Right hindlimb (tissue), 1 donor: ENCODE measurements around the gene COL26A1.
"Not testable (repeated sequence)": the region's sequence is repeated elsewhere in the genome, so short reads cannot be mapped to it uniquely, and the experiment has no call there.

Experiments used
- DNase-seq: peaks from one replicate; pipeline ENCODE4 v3.0.0-alpha.2; 2018

The COL26A1 gene

GRCh38 chr7:101555269-101555920 is 192.7 kb downstream of the COL26A1 start:
- no peak for DNase-seq

GRCh38 chr7:101555921-101556275 is 193.2 kb downstream of the COL26A1 start:
- no peak for DNase-seq

GRCh38 chr7:101556453-101556968 is 193.8 kb downstream of the COL26A1 start:
- DNase-seq, result no peak

- no peak for DNase-seq
Observed at GRCh38 chr7:101557421-101557820, 194.7 kb downstream of the COL26A1 start.

- no peak for DNase-seq
Observed at GRCh38 chr7:101557978-101558741, 195.5 kb downstream of the COL26A1 start.

GRCh38 chr7:101558742-101559325 is 196.2 kb downstream of the COL26A1 start:
- no peak for DNase-seq

GRCh38 chr7:101559586-101559985 is 196.9 kb downstream of the COL26A1 start:
- no peak for DNase-seq

GRCh38 chr7:101560021-101560420 is 197.3 kb downstream of the COL26A1 start:
- DNase-seq, result not testable (repeated sequence)

GRCh38 chr7:101560856-101561255 is 198.2 kb downstream of the COL26A1 start:
- no peak for DNase-seq

GRCh38 chr7:101561293-101561692 is 198.6 kb downstream of the COL26A1 start:
- DNase-seq, result not testable (repeated sequence)

GRCh38 chr7:101562531-101563197 is 200.0 kb downstream of the COL26A1 start:
- no peak for DNase-seq

- DNase-seq, result no peak
Observed at GRCh38 chr7:101563198-101563901, 200.7 kb downstream of the COL26A1 start.

- DNase-seq, result no peak
Observed at GRCh38 chr7:101563943-101564777, 201.5 kb downstream of the COL26A1 start.

GRCh38 chr7:101564778-101565211 is 202.1 kb downstream of the COL26A1 start:
- DNase-seq, result no peak

- DNase-seq, result no peak
Observed at GRCh38 chr7:101565601-101566209, 203.0 kb downstream of the COL26A1 start.

- DNase-seq, result no peak
Observed at GRCh38 chr7:101567230-101567629, 204.6 kb downstream of the COL26A1 start.

GRCh38 chr7:101572156-101572555 is 209.5 kb downstream of the COL26A1 start:
- no peak for DNase-seq

GRCh38 chr7:101575168-101575567 is 212.5 kb downstream of the COL26A1 start:
- no peak for DNase-seq

GRCh38 chr7:101575721-101576120 is 213.0 kb downstream of the COL26A1 start:
- DNase-seq, result no peak

- DNase-seq, result no peak
Observed at GRCh38 chr7:101576998-101577397, 214.3 kb downstream of the COL26A1 start.

GRCh38 chr7:101578552-101578951 is 215.9 kb downstream of the COL26A1 start:
- no peak for DNase-seq
